CD14-positive monocyte (primary cell): Measurements from ENCODE around the gene DYNC1LI1. TPM values are rescaled to one million over a fixed set of nuclear protein-coding genes. Genes with fewer than 3 reads are reported as not detected.

Experiments used
- DNase-seq, 3 donors: peaks; one replicate each; pipeline ENCODE4 v3.0.0-alpha.2; 2011 to 2022
- H2AFZ ChIP-seq: 2 replicates; pipeline ENCODE4 v1.6.0; 2012; ENCODE audit warnings: mild to moderate bottlenecking, low read depth, low read length, inconsistent platforms; ENCODE audit not compliant: insufficient read depth, poor library complexity, severe bottlenecking
- H3K27ac ChIP-seq, 2 donors: 1 replicate in 1 of 2; 2 replicates in 1 of 2; pipeline ENCODE4 v1.5.1; 2012 to 2013; ENCODE audit warnings: low read length in 2 of 2, control low read depth in 1 of 2, inconsistent platforms in 1 of 2, low read depth in 1 of 2, mild to moderate bottlenecking in 1 of 2
- H3K27me3 ChIP-seq, 2 donors: one replicate each; pipeline versions ENCODE4 v1.6.0 to v1.6.1; 2011 to 2013; ENCODE audit warnings: low read length in 2 of 2; ENCODE audit not compliant: control insufficient read depth in 2 of 2, insufficient read depth in 2 of 2
- H3K36me3 ChIP-seq, 2 donors: replicated peaks in 1 of 2; 1 replicate in 1 of 2; 2 replicates in 1 of 2; pipeline versions ENCODE4 v1.5.1 to v1.6.1; 2012 to 2013; ENCODE audit warnings: low read length in 2 of 2, control low read depth in 1 of 2, inconsistent platforms in 1 of 2, mild to moderate bottlenecking in 1 of 2; ENCODE audit not compliant: insufficient read depth in 2 of 2, control insufficient read depth in 1 of 2
- H3K4me1 ChIP-seq, 2 donors: 1 replicate in 1 of 2; 2 replicates in 1 of 2; pipeline versions ENCODE4 v1.5.1 to v1.6.1; 2012 to 2013; ENCODE audit warnings: low read length in 2 of 2, control low read depth in 1 of 2, inconsistent platforms in 1 of 2, mild to moderate bottlenecking in 1 of 2, moderate library complexity in 1 of 2; ENCODE audit not compliant: insufficient read depth in 2 of 2, control insufficient read depth in 1 of 2
- H3K4me2 ChIP-seq: replicated peaks from 2 replicates; pipeline ENCODE3; 2012; ENCODE audit warnings: low read length, moderate library complexity, mild to moderate bottlenecking; ENCODE audit not compliant: poor library complexity, severe bottlenecking; ENCODE audit errors: extremely low read depth
- H3K4me3 ChIP-seq, 3 experiments: fragments of 200-600 bp in 1 of 3; sonication (generic) in 1 of 3; replicated peaks in 1 of 3; 1 replicate in 2 of 3; 2 replicates in 1 of 3; pipeline ENCODE4 v1.5.1; 2011 to 2013; ENCODE audit warnings: low read length in 3 of 3, mild to moderate bottlenecking in 3 of 3, control low read depth in 2 of 3, low read depth in 2 of 3, inconsistent platforms in 1 of 3, moderate library complexity in 1 of 3
- H3K79me2 ChIP-seq: 2 replicates; pipeline ENCODE4 v1.6.0; 2012; ENCODE audit warnings: mild to moderate bottlenecking, control low read depth, inconsistent platforms, low read length, moderate library complexity; ENCODE audit not compliant: insufficient read depth
- H3K9ac ChIP-seq: 2 replicates; pipeline ENCODE4 v1.6.0; 2017; ENCODE audit warnings: low read length, mild to moderate bottlenecking; ENCODE audit not compliant: insufficient read depth, poor library complexity, severe bottlenecking
- H3K9me3 ChIP-seq, 2 donors: replicated peaks in 1 of 2; 1 replicate in 1 of 2; 2 replicates in 1 of 2; pipeline versions ENCODE4 v1.5.1 to v1.6.1; 2012 to 2013; ENCODE audit warnings: low read length in 2 of 2, control low read depth in 1 of 2; ENCODE audit not compliant: control insufficient read depth in 1 of 2, insufficient read depth in 1 of 2
- H4K20me1 ChIP-seq: 2 replicates; pipeline ENCODE4 v1.6.0; 2012; ENCODE audit warnings: mild to moderate bottlenecking, low read length, control low read depth, moderate library complexity; ENCODE audit not compliant: insufficient read depth
- H3K27ac Mint-ChIP-seq, 7 donors: one replicate each; pipeline ENCODE4 v1.8.0; 2020; ENCODE audit warnings: mild to moderate bottlenecking in 7 of 7, mixed read lengths in 7 of 7, moderate library complexity in 6 of 7, inconsistent platforms in 2 of 7
- H3K27me3 Mint-ChIP-seq, 3 donors: one replicate each; pipeline ENCODE4 v1.8.0; 2021 to 2022; ENCODE audit warnings: low read depth in 3 of 3, mild to moderate bottlenecking in 3 of 3, mixed read lengths in 3 of 3, moderate library complexity in 3 of 3, inconsistent platforms in 1 of 3
- H3K36me3 Mint-ChIP-seq, 2 donors: one replicate each; pipeline ENCODE4 v1.8.0; 2020; ENCODE audit warnings: mixed read lengths in 2 of 2, inconsistent platforms in 1 of 2, mild to moderate bottlenecking in 1 of 2
- H3K4me1 Mint-ChIP-seq: one replicate; pipeline ENCODE4 v1.8.0; 2020; ENCODE audit warnings: mild to moderate bottlenecking, mixed read lengths
- H3K4me3 Mint-ChIP-seq, 2 donors: one replicate each; pipeline ENCODE4 v1.8.0; 2020; ENCODE audit warnings: mild to moderate bottlenecking in 2 of 2, mixed read lengths in 2 of 2, moderate library complexity in 1 of 2
- H3K9me3 Mint-ChIP-seq, 7 donors: one replicate each; pipeline ENCODE4 v1.8.0; 2020 to 2022; ENCODE audit warnings: mixed read lengths in 7 of 7, mild to moderate bottlenecking in 6 of 7, moderate library complexity in 6 of 7, inconsistent platforms in 2 of 7
- WGBS: methylation state at CpG from one replicate; pipeline ENCODE4 v1.1.5; 2013; ENCODE audit warnings: missing lambda C conversion rate; ENCODE audit not compliant: insufficient coverage; 5-methylcytosine and 5-hydroxymethylcytosine counted together
- intact Hi-C, 2 donors: fragments of 100-400 bp; cut with micrococcal nuclease; formaldehyde crosslinking; loops; one replicate each; pipeline versions ENCODE4 v1.15.0 to v1.15.1; 2023
- polyA plus RNA-seq, 3 donors: library from polyadenylated mRNA; depleted of rRNA in 1 of 3; unstranded in 2 of 3; stranded (reverse) in 1 of 3; fragments of 300-500 nt in 2 of 3; fragments of >200 nt in 1 of 3; fragmentation: Illumina TruSeq in 2 of 3; gene quantifications; 1 replicate in 2 of 3; 2 replicates in 1 of 3; pipeline ENCODE4 v1.2.3, GENCODE V29; 2012 to 2021
- TF ChIP-seq, protein P1 (sequence below): fragments of 200-600 bp; IDR thresholded peaks from one replicate; pipeline ENCODE4 v1.8.0; 2022; ENCODE audit warnings: antibody characterized with exemption, mild to moderate bottlenecking

DYNC1LI1 gene
- polyA plus RNA-seq, 3 donors = 23.5 to 50.1 (median 46.8) TPM

DNA sequence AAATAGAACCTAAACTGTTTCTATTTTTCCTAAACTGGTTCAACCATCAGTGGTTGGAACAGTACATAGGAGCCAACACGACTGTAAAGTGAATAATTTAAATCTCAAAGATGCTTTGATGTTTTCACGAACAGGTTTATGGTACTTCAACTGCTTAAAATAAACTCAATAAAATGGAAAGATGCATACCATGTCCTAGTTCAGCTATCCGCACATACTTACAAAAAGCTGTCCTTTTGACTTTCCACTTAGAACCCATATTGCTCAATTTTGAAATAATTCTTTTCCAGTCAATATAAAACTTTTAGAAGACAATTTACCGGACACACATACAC lies 68.9 kb downstream of the DYNC1LI1 start:
- Mint-ChIP-seq H3K4me1 (peaks cover 46% of the 10 kb centered on the region), H3K27me3 (no peaks in the 10 kb centered on the region), H3K4me3 (peak overlapping the region; percentile 94 to 95), H3K36me3 (peaks cover 9 to 25% of the 10 kb centered on the region in 2 donors), H3K9me3 (no peaks in the 10 kb centered on the region), H3K27ac (peak overlapping the region; percentile 95 to 99 (median 97))
- peak overlapping the region; percentile 55 for H2AFZ ChIP-seq
- no peaks in the 10 kb centered on the region for H3K9me3 ChIP-seq
- H3K27ac ChIP-seq = peak overlapping the region; percentile 96 to 98
- peaks cover 48% of the 10 kb centered on the region for H4K20me1 ChIP-seq
- H3K4me2 ChIP-seq = peak overlapping the region; percentile 77
- intact Hi-C loops = loop anchor here in 1 of 2 donors (10.0 kb wide), 1 partner anchor 183 kb away; the partner anchor contains the start of gene CNOT10
- peak overlapping the region; percentile 91 to 97 (median 94) for H3K4me3 ChIP-seq
- peak overlapping the region; percentile 98 for H3K9ac ChIP-seq
- WGBS = 0% methylated on average over 2 of the region's 4 CpGs
- DNase-seq = no peak
- peaks cover 62% of the 10 kb centered on the region for H3K79me2 ChIP-seq
- H3K4me1 ChIP-seq = peaks cover 42 to 48% of the 10 kb centered on the region in 2 donors
- H3K27me3 ChIP-seq = no peaks in the 10 kb centered on the region
- H3K36me3 ChIP-seq = peaks cover 0 to 1% of the 10 kb centered on the region in 2 donors
- TF ChIP-seq, protein P1, sequence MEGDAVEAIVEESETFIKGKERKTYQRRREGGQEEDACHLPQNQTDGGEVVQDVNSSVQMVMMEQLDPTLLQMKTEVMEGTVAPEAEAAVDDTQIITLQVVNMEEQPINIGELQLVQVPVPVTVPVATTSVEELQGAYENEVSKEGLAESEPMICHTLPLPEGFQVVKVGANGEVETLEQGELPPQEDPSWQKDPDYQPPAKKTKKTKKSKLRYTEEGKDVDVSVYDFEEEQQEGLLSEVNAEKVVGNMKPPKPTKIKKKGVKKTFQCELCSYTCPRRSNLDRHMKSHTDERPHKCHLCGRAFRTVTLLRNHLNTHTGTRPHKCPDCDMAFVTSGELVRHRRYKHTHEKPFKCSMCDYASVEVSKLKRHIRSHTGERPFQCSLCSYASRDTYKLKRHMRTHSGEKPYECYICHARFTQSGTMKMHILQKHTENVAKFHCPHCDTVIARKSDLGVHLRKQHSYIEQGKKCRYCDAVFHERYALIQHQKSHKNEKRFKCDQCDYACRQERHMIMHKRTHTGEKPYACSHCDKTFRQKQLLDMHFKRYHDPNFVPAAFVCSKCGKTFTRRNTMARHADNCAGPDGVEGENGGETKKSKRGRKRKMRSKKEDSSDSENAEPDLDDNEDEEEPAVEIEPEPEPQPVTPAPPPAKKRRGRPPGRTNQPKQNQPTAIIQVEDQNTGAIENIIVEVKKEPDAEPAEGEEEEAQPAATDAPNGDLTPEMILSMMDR = no peak

GRCh38 chr3:32500880-32501782 lies 69.5 kb downstream of the DYNC1LI1 start:
- H3K27me3 ChIP-seq = no peaks in the 10 kb centered on the region
- peaks cover 45 to 50% of the 10 kb centered on the region in 2 donors for H3K4me1 ChIP-seq
- H3K9ac ChIP-seq = peak overlapping the region; percentile 98
- H3K36me3 Mint-ChIP-seq = peaks cover 14 to 31% of the 10 kb centered on the region in 2 donors
- peak overlapping the region; percentile 94 to 95 for H3K4me3 Mint-ChIP-seq
- intact Hi-C loops = loop anchor here in 1 of 2 donors (10.0 kb wide), 1 partner anchor 184 kb away; the partner anchor contains the start of gene CNOT10
- peaks cover 68% of the 10 kb centered on the region for H3K79me2 ChIP-seq
- no peak overlapping the region for H2AFZ ChIP-seq
- H4K20me1 ChIP-seq = peaks cover 54% of the 10 kb centered on the region
- peak overlapping the region; percentile 91 to 97 (median 94) for H3K4me3 ChIP-seq
- peak overlapping the region; percentile 77 for H3K4me2 ChIP-seq
- H3K4me1 Mint-ChIP-seq = peaks cover 52% of the 10 kb centered on the region
- H3K9me3 Mint-ChIP-seq = no peaks in the 10 kb centered on the region
- H3K27me3 Mint-ChIP-seq = no peaks in the 10 kb centered on the region
- TF ChIP-seq, protein P1 = no peak
- H3K27ac Mint-ChIP-seq = peak overlapping the region; percentile 78 to 98 (median 95)
- no peaks in the 10 kb centered on the region for H3K9me3 ChIP-seq
- 67% methylated on average over 12 of the region's 25 CpGs for WGBS
- peak in 2 of 3 donors; percentile 41 to 43 for DNase-seq
- H3K36me3 ChIP-seq = peaks cover 0 to 7% of the 10 kb centered on the region in 2 donors
- H3K27ac ChIP-seq = peak overlapping the region; percentile 27 to 96
